ENCODE results near the gene METAP1.
"Not testable (repeated sequence)": the region's sequence is repeated elsewhere in the genome, so short reads cannot be mapped to it uniquely, and the experiment has no call there.

METAP1 gene

DNA sequence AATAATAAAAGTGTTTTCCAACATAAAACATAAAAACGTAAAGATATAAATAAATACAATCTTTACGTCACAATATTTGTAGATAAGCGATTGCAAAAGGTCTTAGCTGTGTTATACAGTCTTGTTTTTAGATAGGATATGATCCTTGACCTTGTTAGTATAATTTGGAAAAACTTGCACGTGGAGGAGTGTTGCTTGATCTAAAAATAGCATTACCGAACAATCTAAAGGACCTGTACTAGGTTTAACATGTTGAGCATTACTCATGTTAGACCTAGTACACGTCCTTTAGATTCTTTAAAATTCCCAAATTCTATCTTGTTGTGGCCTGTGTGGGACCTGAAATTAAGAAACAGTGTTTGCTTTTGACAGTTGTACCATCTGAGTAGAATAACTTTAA, 1.6 kb downstream of the METAP1 start:
- no peak for DNase-seq (ENCODE audit: low read depth in 2 of 2)

DNA sequence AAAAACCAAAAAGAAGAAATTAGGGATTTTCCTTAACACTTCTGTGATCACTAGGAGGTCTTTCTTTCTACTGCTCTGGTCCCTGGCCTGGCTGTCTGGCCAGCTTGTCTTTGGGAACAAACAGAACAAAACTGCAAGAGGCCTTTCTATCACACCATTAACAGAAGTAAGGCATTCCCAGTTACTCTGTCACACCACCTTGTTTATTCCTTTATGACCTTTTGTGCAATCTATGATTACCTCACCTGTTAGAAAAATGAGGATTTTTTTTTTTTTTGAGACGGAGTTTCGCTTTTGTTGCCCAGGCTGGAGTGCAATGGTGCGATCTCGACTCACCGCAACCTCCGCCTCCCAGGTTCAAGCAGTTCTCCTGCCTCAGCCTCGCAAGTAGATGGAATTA, 3.0 kb downstream of the METAP1 start:
- DNase-seq (ENCODE audit: low read depth in 2 of 2): no peak

DNA sequence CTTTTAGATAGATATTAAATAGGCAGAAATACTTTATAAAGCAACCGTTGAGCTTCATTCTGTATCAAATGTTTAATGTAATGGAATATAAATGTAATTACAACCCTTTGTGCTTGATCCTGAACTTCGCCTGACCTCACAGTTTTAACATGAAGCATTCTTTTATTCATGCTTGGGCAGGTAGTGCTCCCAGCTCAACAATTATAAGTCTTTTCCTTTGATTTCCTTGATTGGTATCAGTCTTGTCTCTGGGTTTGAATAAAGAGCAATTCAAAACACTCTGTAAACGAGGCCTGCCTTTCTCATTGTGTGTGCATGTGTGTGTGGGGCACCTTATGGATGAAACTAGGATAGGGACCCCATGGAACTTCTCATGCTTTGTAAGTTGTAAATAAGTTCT, 6.8 kb downstream of the METAP1 start:
- DNase-seq (ENCODE audit: low read depth in 2 of 2): no peak

DNA sequence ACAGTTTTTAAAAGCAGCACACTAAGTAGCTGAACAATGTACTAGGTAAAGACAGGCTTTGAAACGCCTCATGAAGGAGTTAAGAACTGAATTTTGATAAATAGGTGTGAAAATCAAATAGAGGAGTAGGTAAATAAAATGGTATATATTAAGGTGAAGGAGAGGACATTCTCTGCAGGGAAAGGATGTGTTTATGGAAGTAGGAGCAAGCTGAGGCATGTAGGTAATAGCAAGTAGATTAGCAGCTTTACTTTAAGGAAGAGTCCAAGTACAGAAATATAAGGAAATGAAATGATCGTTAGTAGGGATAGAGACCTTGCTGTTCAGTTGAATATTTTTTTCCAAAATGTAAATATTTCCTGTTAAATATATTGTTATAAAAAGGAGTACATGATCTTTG, 12.5 kb downstream of the METAP1 start:
- DNase-seq (ENCODE audit: low read depth in 2 of 2): no peak

DNA sequence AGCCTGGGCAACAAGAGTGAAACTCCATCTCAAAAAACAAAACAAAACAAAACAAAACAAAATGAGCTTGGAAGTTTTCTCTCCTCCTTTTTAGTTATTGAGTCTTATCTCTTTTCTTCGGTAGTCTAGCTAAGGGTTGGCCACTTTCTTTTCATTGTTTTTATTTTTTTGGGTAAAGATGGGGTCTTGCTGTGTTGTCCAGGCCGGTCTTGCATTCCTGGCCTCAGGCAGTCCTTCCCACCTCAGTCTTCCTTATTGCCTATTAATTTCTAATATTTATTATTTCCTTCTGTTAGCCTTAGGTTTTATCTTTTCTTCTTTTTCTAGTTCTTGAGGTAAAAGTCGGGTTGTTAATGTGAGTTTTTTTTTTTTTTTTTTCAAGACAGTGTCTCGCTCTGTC, 16.4 kb downstream of the METAP1 start:
- DNase-seq (ENCODE audit: low read depth in 2 of 2): no peak

DNA sequence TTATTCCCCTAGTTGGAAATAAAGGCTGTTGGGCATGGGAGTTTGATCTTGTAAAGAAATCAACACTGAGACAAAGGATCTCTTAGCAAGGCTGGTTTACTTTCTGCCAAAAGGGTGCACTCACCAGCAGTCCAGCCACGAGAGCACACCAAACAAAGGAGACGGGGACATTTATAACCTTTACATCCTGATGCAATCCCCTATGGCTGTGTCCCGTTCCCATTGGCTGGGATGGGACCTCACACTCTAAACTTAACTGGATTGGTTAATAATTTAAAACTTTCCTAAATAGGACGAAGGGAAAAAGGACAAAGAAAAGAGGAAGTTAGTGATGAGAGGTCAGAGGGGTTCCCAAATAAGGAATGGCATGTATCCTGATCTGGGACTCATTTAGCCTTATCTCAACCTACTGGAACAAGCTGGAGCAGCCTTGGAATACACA, 17.9 kb downstream of the METAP1 start:
- DNase-seq (ENCODE audit: low read depth in 2 of 2): no peak

DNA sequence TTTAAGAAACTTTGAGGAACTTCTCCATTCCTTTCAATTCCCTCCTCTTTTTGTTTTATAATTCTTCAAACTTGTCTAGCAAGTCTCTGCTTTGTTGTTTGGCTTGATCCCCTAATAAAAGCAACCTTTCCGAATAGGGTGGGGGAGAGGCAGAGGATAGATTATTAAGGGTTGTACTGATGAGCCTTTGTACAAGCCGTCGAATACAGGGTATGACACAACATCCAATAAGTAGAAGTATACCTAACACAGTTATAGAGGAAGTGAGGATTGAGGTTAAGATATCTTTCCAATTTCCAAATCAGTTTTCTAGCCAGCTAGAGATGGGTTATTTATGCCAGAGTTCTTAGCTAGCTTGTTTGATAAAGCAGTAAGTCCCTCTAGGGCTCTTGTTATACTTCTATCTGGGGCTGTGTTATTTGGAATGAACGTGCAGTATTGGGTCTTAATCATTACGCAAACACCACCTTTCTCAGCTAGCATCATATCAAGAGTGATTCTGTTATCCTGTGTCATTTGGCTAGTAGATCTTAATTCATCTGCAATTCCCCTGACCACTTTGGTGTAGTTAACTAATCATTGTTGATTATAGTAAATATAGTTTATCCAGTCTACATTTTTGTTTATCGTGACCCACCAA, 18.5 kb downstream of the METAP1 start:
- no peak for DNase-seq (ENCODE audit: low read depth in 2 of 2)

DNA sequence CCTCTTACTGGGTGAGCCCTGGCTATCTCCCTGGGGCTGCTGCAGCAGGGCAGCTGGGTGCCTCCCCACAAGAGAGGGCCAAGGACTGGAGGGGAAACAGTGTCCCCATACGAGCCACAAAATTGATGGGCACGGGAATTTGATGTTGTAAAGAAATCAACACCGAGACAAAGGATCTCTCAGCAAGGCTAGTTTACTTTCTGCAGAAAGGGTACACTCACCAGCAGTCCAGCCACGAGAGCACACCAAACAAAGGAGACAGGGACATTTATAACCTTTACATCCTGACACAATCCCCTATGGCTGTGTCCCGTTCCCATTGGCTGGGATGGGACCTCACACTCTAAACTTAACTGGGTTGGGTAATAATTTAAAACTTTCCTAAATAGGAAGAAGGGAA, 25.9 kb downstream of the METAP1 start:
- DNase-seq (ENCODE audit: low read depth in 2 of 2): no peak

DNA sequence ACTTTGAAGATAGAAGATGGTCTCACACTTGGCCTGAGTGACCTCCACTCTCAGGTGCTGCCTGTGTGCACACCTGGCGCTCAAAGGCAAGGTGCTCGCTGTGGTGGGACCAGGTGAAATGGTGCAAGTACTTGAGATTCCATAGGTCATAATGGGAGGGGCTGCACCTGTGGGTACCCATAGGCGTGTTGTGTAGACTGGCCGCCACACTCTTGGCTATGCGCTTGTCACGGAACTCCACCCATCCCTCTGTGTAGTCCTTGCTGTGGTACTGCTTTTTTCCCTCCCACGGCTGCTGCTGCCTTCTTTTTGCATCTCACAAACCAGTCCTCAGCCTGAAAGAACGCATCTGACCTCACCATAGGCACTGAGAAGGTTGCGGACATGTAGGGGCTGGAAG, 27.0 kb downstream of the METAP1 start:
- DNase-seq (ENCODE audit: low read depth in 2 of 2): no peak

DNA sequence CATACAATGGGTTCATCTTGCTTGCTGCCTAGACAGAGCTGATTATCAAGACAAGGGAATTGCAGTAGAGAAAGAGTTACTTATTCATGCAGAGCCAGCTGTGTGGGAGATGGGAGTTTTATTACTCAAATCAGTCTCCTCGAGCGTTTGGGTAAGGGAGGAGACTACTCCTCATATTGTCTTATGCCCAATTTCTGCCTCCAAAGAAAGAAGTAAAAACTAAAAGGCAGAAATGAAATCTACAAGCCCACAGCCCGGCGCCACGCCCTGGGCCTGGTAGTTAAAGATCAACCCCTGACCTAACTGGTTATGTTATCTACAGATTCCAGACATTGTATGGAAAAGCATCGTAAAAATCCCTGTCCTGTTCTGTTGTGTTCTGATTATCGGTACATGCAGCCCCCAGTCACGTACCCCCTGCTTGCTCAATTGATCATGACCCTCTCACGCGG, 28.3 kb downstream of the METAP1 start:
- not testable (repeated sequence) for DNase-seq (ENCODE audit: low read depth in 2 of 2)

DNA sequence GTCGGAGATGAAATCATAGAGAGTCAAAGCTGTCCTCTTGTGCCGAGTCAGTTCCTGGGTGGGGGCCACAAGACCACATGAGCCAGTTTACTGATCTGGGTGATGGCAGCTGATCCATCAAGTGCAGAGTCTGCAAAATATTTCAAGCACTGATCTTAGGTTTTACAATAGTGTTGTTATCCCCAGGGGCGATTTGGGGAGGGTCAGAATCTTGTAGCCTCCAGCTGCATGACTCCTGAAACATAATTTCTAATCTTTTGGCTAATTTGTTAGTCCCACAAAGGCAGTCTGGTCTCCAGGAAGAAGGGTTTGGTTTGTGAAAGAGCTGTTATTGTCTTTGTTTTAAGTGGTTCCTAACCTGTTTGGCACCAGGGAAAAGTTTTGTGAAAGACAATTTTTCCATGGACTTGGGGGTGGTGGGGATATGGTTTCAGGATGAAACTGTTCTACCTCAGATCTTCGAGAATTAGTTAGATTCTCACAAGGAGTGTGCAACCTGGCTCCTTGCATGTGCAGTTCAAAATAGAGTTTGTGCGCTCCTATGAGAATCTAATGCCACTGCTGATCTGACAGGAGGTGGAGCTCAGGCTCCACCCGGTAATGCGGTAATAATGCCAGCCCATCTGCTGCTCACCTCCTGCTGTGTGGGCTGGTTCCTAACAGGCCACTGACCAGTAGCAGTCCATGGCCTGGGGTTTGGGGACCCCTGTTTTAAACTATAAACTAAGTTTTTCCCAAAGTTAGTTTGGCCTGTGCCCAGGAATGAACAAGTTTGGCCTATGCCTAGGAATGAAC, 29.2 kb downstream of the METAP1 start:
- DNase-seq (ENCODE audit: low read depth in 2 of 2): no peak

DNA sequence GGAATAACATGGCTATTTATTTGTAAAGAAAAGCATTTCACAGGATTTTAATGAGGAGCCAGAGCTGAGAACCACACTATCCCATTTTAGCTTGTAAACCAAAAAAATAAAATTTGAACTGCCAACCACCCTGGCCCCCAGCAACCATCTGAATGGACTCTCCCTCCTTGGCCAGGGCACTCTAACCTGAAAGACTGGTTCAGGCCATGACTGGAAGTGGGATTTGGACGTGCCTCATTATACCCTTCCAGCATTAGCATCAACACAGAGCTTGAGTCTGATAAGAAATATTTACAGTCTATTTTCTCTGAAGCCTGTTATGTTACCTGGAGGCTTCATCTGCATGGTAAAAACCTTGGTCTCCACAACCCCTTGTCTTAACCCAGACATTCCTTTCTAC, 30.0 kb downstream of the METAP1 start:
- DNase-seq (ENCODE audit: low read depth in 2 of 2): no peak

DNA sequence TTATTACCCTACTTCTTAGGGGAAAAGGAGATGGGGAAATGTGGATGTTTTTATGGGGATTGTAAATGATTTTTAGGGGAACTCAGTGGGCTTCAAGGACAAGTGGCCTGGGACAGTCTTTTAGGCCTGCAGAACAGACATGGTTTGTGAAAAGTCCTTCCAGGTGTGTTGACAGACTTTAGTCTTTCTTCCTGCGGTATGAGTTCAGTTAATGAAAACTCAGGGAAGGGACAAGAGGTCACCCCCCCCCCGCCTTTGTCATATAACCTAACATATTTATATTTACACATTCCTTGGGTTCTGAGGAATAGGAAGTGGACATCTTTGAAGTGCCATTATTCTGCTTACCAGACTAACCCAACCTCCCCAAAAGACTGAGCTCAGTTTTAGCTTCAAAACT, 31.8 kb downstream of the METAP1 start:
- no peak for DNase-seq (ENCODE audit: low read depth in 2 of 2)

DNA sequence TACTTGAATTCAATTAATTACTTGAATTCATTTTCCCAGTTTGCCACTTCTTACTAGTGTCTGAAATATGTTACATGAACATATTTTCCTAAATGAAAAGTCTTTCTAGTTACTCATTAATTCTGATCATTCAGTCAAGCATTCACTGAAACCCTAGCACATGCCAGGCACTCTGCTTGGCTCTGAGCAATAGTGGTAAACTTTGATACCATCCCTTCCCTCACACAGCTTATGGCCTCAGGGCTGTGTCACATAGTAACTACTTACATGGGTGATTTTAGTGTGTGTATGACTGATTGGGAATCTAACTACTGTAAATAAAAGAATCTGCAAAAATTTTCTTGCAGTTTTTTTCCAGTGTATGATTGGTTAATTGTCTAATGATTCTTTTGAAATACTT, 32.7 kb downstream of the METAP1 start:
- DNase-seq (ENCODE audit: low read depth in 2 of 2): no peak

DNA sequence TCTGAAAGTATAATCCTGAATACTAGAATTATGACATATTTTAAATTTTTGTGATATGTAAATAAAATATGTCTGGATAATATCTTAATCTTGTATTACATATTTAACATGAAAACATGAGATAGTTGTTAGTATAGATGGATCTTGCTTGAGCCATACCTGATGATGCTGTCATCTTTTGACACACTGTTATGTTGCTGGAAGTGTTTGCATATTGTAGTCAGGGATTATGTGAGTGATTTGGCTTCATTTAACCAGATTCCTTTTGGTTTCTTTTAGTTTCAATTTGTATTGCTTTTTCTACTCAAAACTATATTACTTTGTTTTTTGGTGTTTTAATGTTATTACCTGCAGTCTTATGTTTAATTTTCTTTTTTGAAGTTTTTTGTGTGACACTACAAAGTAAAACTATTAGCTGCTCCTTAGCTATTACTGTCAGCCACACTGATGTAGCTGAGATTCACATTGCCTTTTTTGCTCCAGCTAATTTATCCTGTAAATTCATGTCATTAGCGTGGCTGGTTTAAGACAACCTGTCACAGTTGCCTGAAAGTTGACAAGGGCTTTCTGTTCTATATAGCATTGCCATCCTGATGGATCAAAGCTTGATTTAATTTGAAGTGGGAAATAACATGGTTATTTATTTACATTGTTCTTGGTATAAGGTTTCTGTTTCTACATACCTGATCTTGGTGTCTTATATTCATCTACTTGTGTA, 33.7 kb downstream of the METAP1 start:
- DNase-seq (ENCODE audit: low read depth in 2 of 2): no peak

DNA sequence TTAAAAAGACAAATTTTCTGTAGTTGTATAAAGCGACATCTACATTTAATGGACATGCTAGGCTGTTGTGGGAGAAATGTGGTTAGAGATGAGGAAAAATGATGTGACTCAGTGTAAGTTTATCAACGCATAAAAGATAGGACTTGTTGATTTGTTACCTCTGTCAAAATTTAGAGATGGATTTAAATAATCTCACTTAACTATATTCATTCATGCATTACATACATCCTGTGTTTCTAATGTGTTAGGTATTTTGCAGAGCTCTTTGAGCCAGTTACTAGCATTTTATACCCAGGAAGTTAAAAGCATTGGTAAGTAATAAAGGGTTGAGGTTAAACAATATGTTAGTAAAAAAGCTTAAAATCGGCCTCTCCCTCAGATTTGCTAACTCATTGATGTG, 34.3 kb downstream of the METAP1 start:
- no peak for DNase-seq (ENCODE audit: low read depth in 2 of 2)

DNA sequence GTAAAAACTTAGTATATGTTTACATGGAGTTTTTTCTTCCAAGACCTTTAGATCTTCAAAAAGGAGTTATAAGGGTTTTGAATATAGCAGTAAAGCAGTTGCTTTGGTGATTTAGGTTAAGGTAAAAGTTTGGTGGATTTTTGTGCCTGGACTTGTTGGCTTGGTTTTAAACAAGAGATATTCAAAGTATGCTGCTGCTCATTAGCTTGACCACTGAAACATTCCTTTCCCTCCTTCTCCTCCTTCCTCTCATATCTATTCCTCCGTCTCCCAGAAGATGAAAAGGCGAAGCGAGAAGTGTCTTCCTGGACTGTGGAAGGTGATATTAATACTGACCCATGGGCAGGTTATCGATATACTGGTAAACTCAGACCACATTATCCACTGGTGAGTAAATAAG, 38.4 kb downstream of the METAP1 start:
- no peak for DNase-seq (ENCODE audit: low read depth in 2 of 2)

DNA sequence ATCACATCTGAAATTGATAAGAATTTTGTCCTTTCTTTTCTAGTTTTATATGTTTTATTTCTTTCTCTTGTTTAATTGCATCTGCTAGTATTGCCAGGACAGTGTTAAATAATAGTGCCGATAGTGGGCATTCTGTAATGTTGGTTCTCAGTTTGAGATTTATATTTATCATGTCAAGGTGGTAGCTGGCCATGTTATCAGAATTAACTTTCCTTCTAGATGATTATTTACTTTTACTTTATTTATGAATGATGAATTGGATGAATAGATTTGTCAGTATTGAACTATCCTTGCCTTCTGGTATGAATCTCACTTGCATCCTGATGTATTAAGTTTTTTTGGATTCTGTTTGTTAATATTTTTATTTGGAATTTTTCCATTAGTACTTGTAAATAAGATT, 42.7 kb downstream of the METAP1 start:
- no peak for DNase-seq (ENCODE audit: low read depth in 2 of 2)

DNA sequence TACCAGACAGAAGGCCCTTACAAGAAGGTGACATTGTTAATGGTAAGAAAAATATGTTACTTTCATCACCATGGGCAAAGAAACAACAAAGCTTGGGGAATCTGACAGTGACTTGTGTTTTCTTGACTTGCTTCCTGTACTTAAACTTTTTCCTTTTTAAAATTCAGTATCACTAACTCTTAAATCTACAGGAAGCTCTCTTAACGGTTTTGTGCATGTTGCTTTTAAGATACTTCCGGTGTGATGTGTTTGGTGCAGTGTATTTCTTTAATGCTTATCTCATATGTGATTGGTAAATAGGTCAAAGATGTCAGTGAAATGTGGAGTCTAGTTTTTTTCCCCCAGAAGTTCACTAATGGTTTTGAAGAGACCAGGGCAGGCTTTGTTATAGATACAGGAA, 47.8 kb downstream of the METAP1 start:
- DNase-seq (ENCODE audit: low read depth in 2 of 2): no peak

DNA sequence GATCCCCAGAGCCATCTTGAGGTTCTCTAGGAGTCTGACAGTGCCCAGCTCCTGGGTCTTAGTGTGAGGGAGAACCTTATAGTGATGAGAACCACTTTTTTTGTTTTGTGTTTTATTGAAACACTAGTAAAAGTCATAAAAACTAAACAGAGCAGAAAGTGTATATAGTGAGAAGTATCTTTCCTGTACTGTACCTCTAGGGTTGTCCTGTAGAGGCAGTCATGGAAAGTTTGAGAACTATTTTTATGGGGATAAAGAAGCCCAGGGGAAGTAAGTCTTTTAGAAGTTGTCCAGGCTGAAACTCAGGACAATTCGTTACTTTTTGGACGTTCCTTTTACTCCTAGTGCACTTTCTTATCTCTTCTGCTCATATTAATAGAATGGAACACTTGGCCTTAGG, 52.2 kb downstream of the METAP1 start:
- no peak for DNase-seq (ENCODE audit: low read depth in 2 of 2)

DNA sequence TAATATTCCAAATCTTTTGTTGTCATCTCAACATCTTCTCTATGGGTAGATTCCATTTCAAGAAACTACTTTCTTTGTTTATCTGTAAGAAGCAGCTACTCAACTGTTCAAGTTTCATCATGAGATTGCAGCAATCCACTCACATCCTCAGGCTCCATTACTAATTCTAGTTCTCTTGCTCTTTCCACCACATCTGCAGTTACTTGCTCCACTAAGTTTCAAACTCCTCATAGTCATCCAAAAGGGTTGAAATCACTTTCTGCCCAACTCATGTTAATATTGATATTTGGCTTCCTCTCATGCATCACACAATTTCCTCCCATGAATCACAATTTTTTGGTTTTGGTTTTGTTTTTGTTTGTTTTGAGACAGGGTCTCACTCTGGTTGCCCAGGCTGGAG, 57.4 kb downstream of the METAP1 start:
- DNase-seq (ENCODE audit: low read depth in 2 of 2): no peak

DNA sequence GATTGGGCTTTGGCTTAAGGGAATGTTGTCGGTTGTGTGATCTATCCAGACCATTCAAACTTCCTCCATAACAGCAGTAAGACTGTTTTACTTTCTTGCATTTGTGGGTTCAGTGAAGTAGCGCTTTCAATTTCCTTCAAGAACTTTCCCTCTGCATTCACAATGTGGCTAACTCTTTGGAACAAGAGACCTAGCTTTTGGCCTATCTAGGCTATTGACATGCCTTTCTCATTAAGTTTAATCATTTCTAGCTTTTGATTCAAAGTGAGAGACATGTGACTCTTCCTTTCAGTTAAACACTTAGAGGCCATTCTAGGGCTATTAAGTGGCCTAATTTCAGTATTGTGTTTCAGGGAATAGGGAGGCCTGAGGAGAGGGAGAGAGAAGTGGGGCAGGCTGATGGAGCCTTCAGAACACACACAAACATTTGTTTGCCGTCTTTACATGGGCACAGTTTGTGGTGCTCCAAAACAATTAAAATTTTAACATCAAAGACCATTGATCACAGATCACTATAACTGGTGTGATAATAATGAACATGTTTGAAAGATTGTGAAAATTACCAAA, 59.0 kb downstream of the METAP1 start:
- DNase-seq (ENCODE audit: low read depth in 2 of 2): no peak

DNA sequence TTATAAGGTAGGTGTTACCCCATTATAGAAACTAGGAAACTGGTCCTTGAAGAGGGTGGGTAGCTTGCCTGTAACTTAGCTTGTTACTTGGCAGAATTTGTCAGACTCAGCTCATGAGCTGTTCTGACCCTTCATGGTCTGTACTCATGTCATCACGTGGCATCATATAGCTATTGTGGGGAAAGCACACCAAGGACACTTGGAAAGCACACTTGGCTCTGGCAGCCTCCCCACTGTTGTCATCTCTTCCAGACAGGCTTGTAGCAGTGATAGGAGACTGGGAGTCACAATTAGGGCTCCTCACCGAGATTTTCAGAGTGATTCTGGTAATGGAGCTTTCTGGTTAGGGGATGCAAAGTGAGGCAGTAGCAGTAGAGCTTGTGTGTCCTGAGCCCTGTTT, 62.7 kb downstream of the METAP1 start:
- DNase-seq (ENCODE audit: low read depth in 2 of 2): no peak
